Effector memory CD8-positive, alpha-beta T cell (primary cell): ENCODE data around the gene DCK.

Source experiments
- ATAC-seq: fragments of 150-1000 bp; cut with Tn5 transposase; replicated peaks from 2 replicates; pipeline ENCODE4 v1.10.0; 2021; ENCODE audit warnings: mild to moderate bottlenecking, moderate library complexity
- DNase-seq, 3 experiments: peaks; one replicate each; pipeline ENCODE4 v3.0.0; 2021
- H3K27ac Mint-ChIP-seq, 2 donors: one replicate each; pipeline ENCODE4 v1.8.0; 2022; ENCODE audit warnings: mild to moderate bottlenecking in 2 of 2, mixed read lengths in 2 of 2, moderate library complexity in 2 of 2
- H3K27me3 Mint-ChIP-seq, 2 donors: one replicate each; pipeline ENCODE4 v1.8.0; 2022; ENCODE audit warnings: mixed read lengths in 2 of 2
- H3K36me3 Mint-ChIP-seq: one replicate; pipeline ENCODE4 v1.8.0; 2022; ENCODE audit warnings: mild to moderate bottlenecking, moderate library complexity, mixed read lengths; ENCODE audit not compliant: insufficient read depth
- H3K4me1 Mint-ChIP-seq, 2 donors: one replicate each; pipeline ENCODE4 v1.8.0; 2022; ENCODE audit warnings: low read depth in 2 of 2, mixed read lengths in 2 of 2
- H3K4me3 Mint-ChIP-seq, 2 donors: one replicate each; pipeline ENCODE4 v1.8.0; 2022; ENCODE audit warnings: mild to moderate bottlenecking in 2 of 2, mixed read lengths in 2 of 2, moderate library complexity in 2 of 2
- H3K9me3 Mint-ChIP-seq, 2 donors: one replicate each; pipeline ENCODE4 v1.8.0; 2022; ENCODE audit warnings: mixed read lengths in 2 of 2
- total RNA-seq, 9 experiments: gene quantifications; one replicate each; lab custom pipeline; 2026; lab: John Stamatoyannopoulos, UW

DCK gene
- total RNA-seq: 20.1 to 61.4 (median 24.2) reads per million in 9 experiments

GRCh38 chr4:70993181-70994068 lies at the start of gene DCK:
Gene DCK, plus strand, starts transcription at chr4:70993649. Its CDS starts 187 bp downstream, at chr4:70993836.
- H3K27me3 Mint-ChIP-seq: no peaks in the 10 kb centered on the region
- peak; percentile 89 for ATAC-seq
- peak; percentile 78 to 84 (median 83) for DNase-seq
- peak within 1 kb of the TSS; percentile 85 to 94 for H3K27ac Mint-ChIP-seq
- H3K4me1 Mint-ChIP-seq: peaks cover 38 to 44% of the 10 kb centered on the region in 2 donors
- H3K36me3 Mint-ChIP-seq: peaks cover 14% of the 10 kb centered on the region
- peak within 1 kb of the TSS; percentile 95 to 96 for H3K4me3 Mint-ChIP-seq
- no peaks in the 10 kb centered on the region for H3K9me3 Mint-ChIP-seq

- Mint-ChIP-seq H3K36me3 (no peaks in the 10 kb centered on the region), H3K4me1 (peaks cover 5 to 12% of the 10 kb centered on the region in 2 donors), H3K27ac (no peak overlapping the region), H3K4me3 (no peak overlapping the region), H3K9me3 (no peaks in the 10 kb centered on the region), H3K27me3 (no peaks in the 10 kb centered on the region)
- ATAC-seq (no peak), DNase-seq (no peak)
Measured at GRCh38 chr4:70945046-70945445, 48.4 kb upstream of the DCK start.

DNA sequence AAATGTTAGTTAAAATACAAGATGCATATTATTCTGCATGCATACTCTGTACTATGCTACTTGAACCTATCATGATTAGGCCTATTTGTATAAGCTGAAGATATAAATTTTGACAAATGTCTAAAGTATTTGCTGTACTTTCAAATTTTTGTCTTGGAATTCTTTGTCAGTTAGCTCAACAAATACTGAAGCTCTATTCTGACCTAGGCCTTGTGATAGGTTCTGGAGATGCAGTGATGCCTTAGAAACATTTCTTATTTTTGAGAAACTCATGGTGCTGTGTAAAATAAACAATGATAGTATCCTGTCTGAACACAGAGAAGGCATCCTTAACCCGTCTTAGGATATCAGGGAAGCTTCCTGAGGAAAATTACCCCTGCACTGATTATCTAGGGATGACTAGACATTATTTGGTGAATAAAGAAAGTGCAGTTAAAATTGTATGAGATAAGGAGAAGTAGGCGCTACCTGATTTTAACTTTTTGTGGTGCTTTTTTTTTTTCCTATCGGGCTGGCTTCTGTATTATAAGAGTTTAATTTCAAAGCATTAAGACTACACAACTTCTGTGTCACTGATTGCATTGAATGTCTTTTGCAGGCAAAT lies 47.9 kb upstream of the DCK start:
- Mint-ChIP-seq H3K4me3 (no peak overlapping the region), H3K27ac (no peak overlapping the region), H3K27me3 (no peaks in the 10 kb centered on the region), H3K4me1 (peaks cover 4 to 10% of the 10 kb centered on the region in 2 donors), H3K36me3 (no peaks in the 10 kb centered on the region), H3K9me3 (no peaks in the 10 kb centered on the region)
- no peak for DNase-seq
- no peak for ATAC-seq

DNA sequence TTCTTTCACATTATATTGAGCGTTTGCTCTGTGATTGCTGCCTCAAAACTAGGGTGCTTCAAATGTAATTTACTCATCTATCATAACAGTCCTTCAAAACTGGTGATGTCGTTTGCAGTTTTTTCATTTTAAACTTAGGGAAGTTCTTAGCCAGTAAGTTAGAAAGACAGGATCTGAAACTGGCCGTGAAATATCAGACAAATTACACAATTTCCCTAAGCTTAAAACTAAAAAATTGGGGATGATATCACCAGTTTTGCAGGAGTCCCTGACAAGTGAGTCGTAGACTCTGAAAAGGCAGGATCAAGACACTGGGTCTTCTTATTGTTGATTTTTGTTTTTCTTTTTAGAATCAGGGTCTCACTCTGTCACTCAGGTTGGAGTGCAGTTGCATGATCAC lies 46.5 kb upstream of the DCK start:
- ATAC-seq: no peak
- Mint-ChIP-seq H3K27me3 (no peaks in the 10 kb centered on the region), H3K9me3 (no peaks in the 10 kb centered on the region), H3K27ac (no peak overlapping the region), H3K36me3 (no peaks in the 10 kb centered on the region), H3K4me3 (no peak overlapping the region), H3K4me1 (peaks cover 4 to 10% of the 10 kb centered on the region in 2 donors)
- no peak for DNase-seq

DNA sequence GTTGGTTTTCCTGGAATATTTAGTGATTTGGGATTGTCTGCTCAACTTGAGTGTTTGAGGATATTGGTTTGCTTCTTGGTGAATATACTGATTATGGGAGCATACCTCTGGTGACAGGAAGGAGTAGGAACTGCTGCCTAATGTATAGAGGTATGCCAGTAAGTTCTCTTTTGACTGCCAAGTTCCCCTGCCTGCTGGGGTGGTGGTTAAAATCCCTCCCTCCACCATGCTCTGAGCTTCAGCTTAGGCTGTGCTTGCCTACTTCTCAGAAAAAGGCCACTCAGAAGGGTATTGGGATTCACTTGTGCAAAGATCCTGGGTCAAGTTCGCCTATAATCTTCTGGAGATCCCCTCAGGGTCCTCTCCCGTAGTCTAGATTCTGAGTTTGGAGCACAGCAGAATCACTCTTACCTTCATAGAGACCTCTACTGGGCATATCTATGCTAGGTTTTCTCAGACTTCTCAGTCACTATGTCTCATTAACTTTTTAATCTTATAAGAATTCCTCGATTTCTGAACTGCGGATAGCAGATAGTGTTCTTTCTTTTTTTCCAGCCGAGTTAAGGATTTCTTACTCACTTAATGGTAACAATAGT lies 44.7 kb upstream of the DCK start:
- Mint-ChIP-seq H3K27me3 (no peaks in the 10 kb centered on the region), H3K4me3 (no peak overlapping the region), H3K9me3 (no peaks in the 10 kb centered on the region), H3K36me3 (no peaks in the 10 kb centered on the region), H3K27ac (peak overlapping the region; percentile 20 to 59), H3K4me1 (peaks cover 4 to 10% of the 10 kb centered on the region in 2 donors)
- ATAC-seq: no peak
- DNase-seq: no peak

DNA sequence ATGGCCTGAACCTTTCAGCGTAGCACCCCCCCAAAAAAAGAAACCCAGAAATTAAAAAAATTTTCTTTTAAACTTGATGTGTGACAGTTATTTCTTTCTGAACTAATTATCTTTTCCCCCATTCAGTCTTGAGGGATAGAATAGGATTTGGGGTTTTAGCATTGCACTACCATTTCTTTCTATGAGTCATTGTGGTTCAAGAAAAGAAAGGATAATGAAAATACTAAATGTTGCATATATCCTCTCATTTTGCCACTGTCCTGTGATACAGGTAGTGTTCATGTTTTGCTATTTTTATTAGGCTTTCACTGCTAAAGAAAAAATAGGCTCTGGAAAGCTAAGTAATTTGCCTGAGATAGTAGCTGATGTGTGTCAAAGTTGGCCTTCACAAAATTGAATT lies 39.4 kb upstream of the DCK start:
- Mint-ChIP-seq H3K36me3 (no peaks in the 10 kb centered on the region), H3K27ac (no peak overlapping the region), H3K27me3 (no peaks in the 10 kb centered on the region), H3K4me1 (peaks cover 0 to 10% of the 10 kb centered on the region in 2 donors), H3K4me3 (no peak overlapping the region), H3K9me3 (no peaks in the 10 kb centered on the region)
- ATAC-seq (no peak), DNase-seq (no peak)

- H3K9me3 Mint-ChIP-seq: no peaks in the 10 kb centered on the region
- ATAC-seq: no peak
- peaks cover 4% of the 10 kb centered on the region for H3K36me3 Mint-ChIP-seq
- H3K4me1 Mint-ChIP-seq: peaks cover 0 to 6% of the 10 kb centered on the region in 2 donors
- no peak for DNase-seq
- H3K27ac Mint-ChIP-seq: peak overlapping the region in 1 of 2 donors; percentile 6
- no peak overlapping the region for H3K4me3 Mint-ChIP-seq
- H3K27me3 Mint-ChIP-seq: no peaks in the 10 kb centered on the region
Measured at GRCh38 chr4:70956549-70957210, 36.8 kb upstream of the DCK start.

- no peaks in the 10 kb centered on the region for H3K9me3 Mint-ChIP-seq
- H3K4me1 Mint-ChIP-seq: peaks cover 0 to 6% of the 10 kb centered on the region in 2 donors
- no peak overlapping the region for H3K27ac Mint-ChIP-seq
- no peak for ATAC-seq
- peaks cover 11% of the 10 kb centered on the region for H3K36me3 Mint-ChIP-seq
- no peaks in the 10 kb centered on the region for H3K27me3 Mint-ChIP-seq
- no peak overlapping the region for H3K4me3 Mint-ChIP-seq
- DNase-seq: no peak
Measured at GRCh38 chr4:70958681-70959080, 34.8 kb upstream of the DCK start.

- Mint-ChIP-seq H3K9me3 (no peaks in the 10 kb centered on the region), H3K4me1 (no peaks in the 10 kb centered on the region), H3K27ac (no peak overlapping the region), H3K36me3 (peaks cover 3% of the 10 kb centered on the region), H3K4me3 (no peak overlapping the region), H3K27me3 (no peaks in the 10 kb centered on the region)
- DNase-seq (no peak), ATAC-seq (no peak)
Measured at GRCh38 chr4:70969076-70969475, 24.4 kb upstream of the DCK start.

DNA sequence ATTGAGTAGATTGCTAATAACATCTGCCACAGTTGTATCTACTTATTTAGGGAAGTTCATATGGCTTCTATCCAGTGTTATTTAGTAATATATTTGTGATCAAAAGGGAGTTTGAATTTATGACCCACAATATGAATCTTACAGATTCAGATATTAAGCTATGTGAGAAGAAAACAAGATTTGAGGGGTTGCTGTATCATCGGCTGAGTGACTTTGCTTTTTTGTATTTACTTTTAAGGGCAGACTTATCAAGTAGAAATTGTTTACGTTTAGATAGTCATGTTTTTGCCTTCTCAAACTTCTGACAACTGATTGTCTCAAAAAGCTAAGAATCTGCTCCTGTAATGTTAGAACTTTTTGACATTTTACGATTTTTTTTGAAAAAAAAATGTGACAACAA lies 17.2 kb upstream of the DCK start:
- no peak overlapping the region for H3K27ac Mint-ChIP-seq

GRCh38 chr4:70979445-70980008 lies 13.9 kb upstream of the DCK start:
- ATAC-seq (no peak), DNase-seq (no peak)
- Mint-ChIP-seq H3K27ac (peak overlapping the region in 1 of 2 donors; percentile 42), H3K36me3 (no peaks in the 10 kb centered on the region), H3K4me1 (no peaks in the 10 kb centered on the region), H3K27me3 (no peaks in the 10 kb centered on the region), H3K9me3 (no peaks in the 10 kb centered on the region), H3K4me3 (no peak overlapping the region)

More for the DNA sequence above, 17.2 kb upstream of the DCK start:
- Mint-ChIP-seq H3K36me3 (no peaks in the 10 kb centered on the region), H3K9me3 (no peaks in the 10 kb centered on the region), H3K27me3 (no peaks in the 10 kb centered on the region), H3K4me3 (no peak overlapping the region), H3K4me1 (no peaks in the 10 kb centered on the region)
- no peak for DNase-seq
- no peak for ATAC-seq

DNA sequence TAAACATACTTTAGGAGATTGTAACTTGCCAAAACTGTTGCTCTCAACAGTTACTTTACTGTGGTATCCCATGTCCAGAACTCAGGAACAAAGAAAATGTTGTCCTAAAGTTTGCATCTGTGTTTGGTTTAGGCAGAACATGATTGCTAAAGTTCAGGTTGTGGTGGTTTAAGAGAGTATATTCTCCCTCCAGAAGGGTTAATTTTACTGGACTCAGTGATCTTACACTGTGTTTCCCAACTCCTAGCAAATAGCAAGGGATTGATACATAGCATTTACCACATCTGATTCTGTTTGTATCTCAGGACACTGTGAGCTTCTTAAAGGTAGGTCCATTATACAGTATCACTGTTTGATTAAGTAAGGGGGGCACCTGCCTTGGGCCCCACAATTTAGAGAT lies 13.3 kb upstream of the DCK start:
- no peaks in the 10 kb centered on the region for H3K9me3 Mint-ChIP-seq
- ATAC-seq (no peak), DNase-seq (no peak)
- H3K4me3 Mint-ChIP-seq: no peak overlapping the region
- H3K27ac Mint-ChIP-seq: peak overlapping the region in 1 of 2 donors; percentile 42
- no peaks in the 10 kb centered on the region for H3K36me3 Mint-ChIP-seq
- H3K4me1 Mint-ChIP-seq: no peaks in the 10 kb centered on the region
- no peaks in the 10 kb centered on the region for H3K27me3 Mint-ChIP-seq

GRCh38 chr4:70984106-70984505 lies 9.3 kb upstream of the DCK start:
- H3K27ac Mint-ChIP-seq: peak overlapping the region in 1 of 2 donors; percentile 71
- H3K4me1 Mint-ChIP-seq: no peaks in the 10 kb centered on the region
- H3K9me3 Mint-ChIP-seq: no peaks in the 10 kb centered on the region
- DNase-seq: no peak
- H3K27me3 Mint-ChIP-seq: no peaks in the 10 kb centered on the region
- no peak overlapping the region for H3K4me3 Mint-ChIP-seq
- ATAC-seq: no peak
- H3K36me3 Mint-ChIP-seq: no peaks in the 10 kb centered on the region
